Parietal lobe (tissue), 1 donor: ENCODE results near the gene NDUFAF5. TPM values are rescaled to one million over a fixed set of nuclear protein-coding genes. Genes with fewer than 3 reads are reported as not detected.

Experiments used
- total RNA-seq: library from RNA; depleted of rRNA; stranded (reverse); fragments of >200 nt; gene quantifications from one replicate; pipeline ENCODE4 v1.2.3, GENCODE V29; 2014

Gene NDUFAF5
- 46.6 TPM for total RNA-seq

GRCh38 chr20:13784893-13785715 lies at the start of gene NDUFAF5, which contains the start of gene ESF1:
Gene NDUFAF5, plus strand, starts transcription at chr20:13785028. Its CDS starts 41 bp downstream, at chr20:13785069.
Gene ESF1, minus strand, starts transcription at chr20:13784919. Its CDS starts 1,779 bp downstream, at chr20:13783140.

Other genes starting within 250 kb of the NDUFAF5 start
- 33.2 TPM for gene TASP1, start 146.1 kb upstream of the NDUFAF5 start, total RNA-seq
- 21.0 TPM for gene ESF1, start 109 bp upstream of the NDUFAF5 start, total RNA-seq
- 2.2 TPM for gene SEL1L2, start 205.6 kb downstream of the NDUFAF5 start, total RNA-seq
- 126 TPM for gene MACROD2, start 210.5 kb downstream of the NDUFAF5 start, total RNA-seq